HEK293T (cell line): Measurements from ENCODE around the gene MOGAT3.
"Not testable (repeated sequence)": the region's sequence is repeated elsewhere in the genome, so short reads cannot be mapped to it uniquely, and the experiment has no call there.

Experiments used
- CTCF ChIA-PET: fragments of 350-600 bp; formaldehyde crosslinking; extraction: SDS; loops from one replicate; lab custom pipeline; 2021; ENCODE audit warnings: antibody characterized with exemption, inconsistent platforms; lab: Yijun Ruan, JAX
- POLR2A ChIA-PET: fragments of 350-600 bp; formaldehyde crosslinking; extraction: SDS; loops from one replicate; lab custom pipeline; 2020; ENCODE audit warnings: antibody characterized with exemption, inconsistent platforms; lab: Yijun Ruan, JAX
- DNase-seq: peaks from one replicate; pipeline ENCODE4 v3.0.0; 2012; ENCODE audit warnings: mixed read lengths; ENCODE audit errors: extremely low spot score
- ARNT ChIP-seq: fragments of 450-650 bp; IDR thresholded peaks from 2 replicates; pipeline ENCODE4 v1.6.1; 2017; ENCODE audit warnings: mild to moderate bottlenecking
- BHLHE40 ChIP-seq: fragments of 450-650 bp; IDR thresholded peaks from 2 replicates; pipeline ENCODE4 v1.6.1; 2016; ENCODE audit warnings: mild to moderate bottlenecking, moderate library complexity, borderline replicate concordance
- CTBP1 ChIP-seq: fragments of 450-650 bp; IDR thresholded peaks from 2 replicates; pipeline ENCODE4 v1.6.1; 2016; ENCODE audit warnings: borderline replicate concordance
- ELF4 ChIP-seq: fragments of 450-650 bp; IDR thresholded peaks from 2 replicates; pipeline ENCODE4 v1.6.1; 2017; ENCODE audit warnings: antibody characterized with exemption
- FOXA1 ChIP-seq: fragments of 450-650 bp; IDR thresholded peaks from 2 replicates; pipeline ENCODE4 v1.6.1; 2016; ENCODE audit warnings: mild to moderate bottlenecking
- FOXK2 ChIP-seq: fragments of 450-650 bp; IDR thresholded peaks from 2 replicates; pipeline ENCODE4 v1.6.1; 2016; ENCODE audit warnings: mild to moderate bottlenecking
- FOXM1 ChIP-seq: fragments of 450-650 bp; IDR thresholded peaks from 2 replicates; pipeline ENCODE4 v1.6.1; 2017; ENCODE audit warnings: mild to moderate bottlenecking, borderline replicate concordance
- HDGF ChIP-seq: fragments of 450-650 bp; IDR thresholded peaks from 2 replicates; pipeline ENCODE4 v1.6.1; 2017; ENCODE audit warnings: antibody characterized with exemption, borderline replicate concordance
- L3MBTL2 ChIP-seq: fragments of 450-650 bp; conservative IDR thresholded peaks from 2 replicates; pipeline ENCODE4 v1.6.1; 2016; ENCODE audit warnings: mild to moderate bottlenecking
- LEF1 ChIP-seq: fragments of 450-650 bp; IDR thresholded peaks from 2 replicates; pipeline ENCODE4 v1.6.1; 2017; ENCODE audit warnings: mild to moderate bottlenecking, borderline replicate concordance
- NFRKB ChIP-seq: fragments of 450-650 bp; IDR thresholded peaks from 2 replicates; pipeline ENCODE4 v1.6.1; 2016; ENCODE audit warnings: mild to moderate bottlenecking, moderate library complexity
- SP1 ChIP-seq: fragments of 450-650 bp; IDR thresholded peaks from 2 replicates; pipeline ENCODE4 v1.6.1; 2017
- SUZ12 ChIP-seq: fragments of 450-650 bp; IDR thresholded peaks from 2 replicates; pipeline ENCODE4 v1.6.1; 2016; ENCODE audit warnings: mild to moderate bottlenecking
- TARDBP ChIP-seq: fragments of 450-650 bp; IDR thresholded peaks from 2 replicates; pipeline ENCODE4 v1.6.1; 2016
- ZNF384 ChIP-seq: fragments of 450-650 bp; IDR thresholded peaks from 2 replicates; pipeline ENCODE4 v1.6.1; 2016
- TF ChIP-seq, protein P1 (sequence below): fragments of 450-650 bp; IDR thresholded peaks from 2 replicates; pipeline ENCODE4 v1.6.1; 2016

The MOGAT3 gene

DNA sequence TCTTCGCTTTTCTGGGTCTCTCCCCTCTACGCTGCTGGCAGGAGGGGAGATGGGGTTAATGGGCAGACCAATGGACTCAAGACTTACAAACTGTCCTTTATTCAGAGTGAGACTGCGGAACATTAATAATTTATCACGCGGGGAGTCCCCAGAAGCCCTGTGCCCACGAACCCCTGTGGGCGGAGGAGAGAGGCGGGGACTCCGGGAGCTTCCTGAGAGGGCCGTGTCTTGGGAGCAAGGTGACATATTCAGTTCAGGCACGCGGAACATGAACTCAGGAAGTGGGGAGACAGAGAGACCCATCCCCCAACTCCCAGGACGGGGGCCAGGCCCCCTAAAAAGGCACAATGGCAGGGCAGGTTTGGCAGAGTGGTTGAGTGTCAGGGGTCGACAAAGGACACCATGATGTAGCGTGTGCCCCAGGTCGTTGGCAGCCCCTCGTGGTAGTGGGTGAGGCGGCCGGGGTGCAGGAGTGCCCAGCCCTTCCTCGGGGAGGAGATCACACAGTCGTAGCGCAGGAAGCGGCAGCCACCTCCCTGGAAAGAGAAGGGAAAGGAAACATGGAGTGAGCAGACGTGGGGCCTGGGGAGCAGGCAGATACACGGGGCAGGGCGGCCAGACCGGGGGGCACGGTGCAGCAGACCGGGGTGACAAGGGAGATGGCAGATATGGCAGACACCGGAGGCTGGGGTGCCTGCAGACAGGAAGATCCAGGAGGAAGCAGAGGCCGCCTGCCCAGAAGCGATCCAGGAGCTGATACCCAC lies 5.2 kb upstream of the MOGAT3 start:
- ChIA-PET POLR2A (interaction anchor here (1.8 kb wide), 1 partner anchor 12 kb away, joined by 4 read pairs; the partner anchor contains the start of genes PLOD3 and ZNHIT1), CTCF (no interaction called here)
- DNase-seq, result no peak

DNA sequence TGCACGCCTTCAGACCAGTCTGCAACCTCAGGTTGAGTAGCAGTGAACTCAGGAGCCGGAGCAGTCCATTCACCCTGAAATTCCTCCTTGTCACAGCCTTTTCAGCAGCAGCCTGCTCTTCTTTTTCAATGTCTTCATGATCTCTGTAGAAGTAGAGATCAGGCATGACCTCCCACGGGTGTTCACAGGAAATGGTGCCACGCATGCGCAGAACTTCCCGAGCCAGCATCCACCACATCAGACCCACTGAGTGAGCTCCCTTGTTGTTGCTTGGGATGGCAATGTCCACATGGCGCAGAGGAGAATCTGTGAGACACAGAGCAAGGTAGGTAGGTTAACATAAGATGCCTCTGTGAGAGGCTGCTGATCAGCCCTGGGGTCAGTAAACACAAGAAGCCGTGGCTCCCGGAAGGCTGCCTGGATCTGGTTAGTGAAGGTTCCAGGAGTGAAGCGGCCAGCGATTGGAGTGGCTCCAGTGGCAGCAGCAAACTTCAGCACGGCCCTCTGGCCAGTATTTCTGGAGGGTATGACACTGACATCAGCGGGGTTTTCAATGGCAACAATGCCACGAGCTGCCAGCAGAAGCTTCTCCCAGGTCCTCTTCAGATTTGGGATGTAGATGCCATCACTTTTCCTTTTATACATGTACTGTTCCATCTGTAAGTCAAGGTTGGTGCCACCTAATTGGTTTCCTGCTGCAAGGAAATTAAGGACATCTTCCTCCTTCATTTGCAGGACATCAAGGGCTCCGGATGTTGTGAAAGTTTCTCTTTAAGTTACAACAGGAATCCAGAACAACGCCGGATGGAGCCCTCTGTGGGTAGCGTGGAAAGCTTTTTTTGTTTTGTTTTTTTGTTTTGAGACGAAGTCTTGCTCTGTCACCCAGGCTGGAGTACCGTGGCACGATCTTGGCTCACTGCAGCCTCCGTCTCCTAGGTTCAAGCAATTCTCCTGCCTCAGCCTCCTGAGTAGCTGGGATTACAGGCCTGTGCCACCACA lies 3.2 kb upstream of the MOGAT3 start:
- CTCF ChIA-PET, result interaction anchor here (1.3 kb wide), 1 partner anchor 60 kb away, joined by 6 read pairs; no protein-coding TSS in a partner anchor
- not testable (repeated sequence) for DNase-seq
- POLR2A ChIA-PET, result interaction anchor here (1.8 kb wide), 1 partner anchor 14 kb away, joined by 4 read pairs; the partner anchor contains the start of genes PLOD3 and ZNHIT1

More for the DNA sequence above, 5.2 kb upstream of the MOGAT3 start:
- no peak for TF ChIP-seq TARDBP
- no peak for TF ChIP-seq BHLHE40
- no peak for TF ChIP-seq NFRKB
- no peak for TF ChIP-seq ARNT
- no peak for TF ChIP-seq FOXA1
- no peak for TF ChIP-seq SUZ12
- TF ChIP-seq FOXM1, result no peak
- no peak for TF ChIP-seq ELF4
- no peak for TF ChIP-seq CTBP1
- no peak for TF ChIP-seq HDGF

DNA sequence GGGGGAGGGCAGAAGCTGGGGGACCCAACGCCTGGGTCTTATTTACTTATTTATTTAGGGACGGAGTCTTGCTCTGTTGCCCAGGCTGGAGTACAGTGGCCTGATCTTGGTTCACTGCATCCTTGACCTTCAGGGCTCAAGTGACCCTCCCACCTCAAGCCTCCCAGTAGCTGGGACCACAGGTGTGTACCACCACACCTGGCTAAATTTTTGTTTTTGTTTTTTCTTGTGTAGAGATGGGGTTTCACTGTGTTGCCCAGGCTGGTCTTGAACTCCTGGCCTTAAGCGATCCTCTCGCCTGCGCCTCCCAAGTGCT lies 1.7 kb upstream of the MOGAT3 start:
- POLR2A ChIA-PET, result no interaction called here
- no peak for DNase-seq
- CTCF ChIA-PET, result interaction anchor here (0.5 to 1.2 kb wide), 2 partner anchors 10 to 1086 kb away, joined by 3 to 6 read pairs; no protein-coding TSS in a partner anchor
- TF ChIP-seq L3MBTL2 (no peak), ARNT (no peak), FOXK2 (no peak), SUZ12 (no peak), BHLHE40 (no peak), ELF4 (no peak), NFRKB (no peak), SP1 (no peak), FOXM1 (no peak), LEF1 (no peak), HDGF (no peak)

DNA sequence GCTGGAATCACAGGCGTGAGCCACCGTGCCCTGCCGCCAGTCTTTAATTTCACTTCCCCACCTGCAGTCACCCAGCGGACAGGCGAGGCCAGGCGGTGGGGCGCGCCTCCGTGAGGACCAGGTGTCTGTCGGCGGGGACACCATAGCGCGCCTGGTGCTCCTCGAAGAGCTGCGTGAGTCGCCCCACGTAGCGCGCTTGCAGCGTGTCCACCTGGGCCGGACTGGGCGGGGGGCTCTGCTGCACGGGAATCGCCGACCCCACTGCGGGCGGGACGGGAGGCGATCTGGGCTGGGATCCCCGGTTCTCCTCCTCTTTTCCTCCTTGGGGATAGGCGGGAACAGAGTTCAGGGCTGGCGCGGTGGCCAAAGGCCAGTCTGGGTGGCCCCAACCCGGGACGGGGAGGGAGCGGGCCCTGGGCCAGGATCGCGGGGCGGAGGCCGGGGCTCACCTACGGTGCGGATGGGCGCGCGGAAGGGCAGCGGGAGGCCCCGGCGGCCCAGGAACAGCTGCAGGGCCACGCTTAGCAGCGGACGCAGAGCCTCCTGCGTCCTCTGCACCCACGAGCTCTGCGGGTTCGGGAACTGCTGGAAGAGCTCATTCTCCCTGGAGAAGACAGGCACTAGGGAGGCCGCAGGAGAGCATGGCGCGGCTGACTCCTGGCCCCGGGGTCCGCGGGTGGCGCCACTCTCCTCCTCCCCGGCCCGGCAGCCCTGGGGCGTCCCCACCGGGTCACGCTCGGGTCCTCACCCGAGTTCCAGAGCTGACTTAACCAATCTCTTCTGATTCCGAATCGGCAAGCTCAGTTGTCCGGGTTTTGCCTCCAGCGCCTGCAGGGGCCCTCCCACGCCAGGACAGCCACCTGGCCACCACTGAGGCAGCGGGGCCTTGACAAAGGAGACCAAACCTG lies 1.1 kb upstream of the MOGAT3 start:
- no peak for DNase-seq
- no peak for TF ChIP-seq ARNT
- no peak for TF ChIP-seq BHLHE40
- TF ChIP-seq ZNF384, result no peak
- TF ChIP-seq, protein P1, sequence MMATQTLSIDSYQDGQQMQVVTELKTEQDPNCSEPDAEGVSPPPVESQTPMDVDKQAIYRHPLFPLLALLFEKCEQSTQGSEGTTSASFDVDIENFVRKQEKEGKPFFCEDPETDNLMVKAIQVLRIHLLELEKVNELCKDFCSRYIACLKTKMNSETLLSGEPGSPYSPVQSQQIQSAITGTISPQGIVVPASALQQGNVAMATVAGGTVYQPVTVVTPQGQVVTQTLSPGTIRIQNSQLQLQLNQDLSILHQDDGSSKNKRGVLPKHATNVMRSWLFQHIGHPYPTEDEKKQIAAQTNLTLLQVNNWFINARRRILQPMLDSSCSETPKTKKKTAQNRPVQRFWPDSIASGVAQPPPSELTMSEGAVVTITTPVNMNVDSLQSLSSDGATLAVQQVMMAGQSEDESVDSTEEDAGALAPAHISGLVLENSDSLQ, result no peak
- TF ChIP-seq TARDBP, result no peak
- TF ChIP-seq SP1, result no peak
- no peak for TF ChIP-seq FOXA1
- TF ChIP-seq LEF1, result no peak
- TF ChIP-seq ELF4, result no peak
- TF ChIP-seq SUZ12, result no peak
- TF ChIP-seq HDGF, result no peak
- no peak for TF ChIP-seq NFRKB
- TF ChIP-seq L3MBTL2, result no peak
- ChIA-PET CTCF (interaction anchor here (0.5 to 2.0 kb wide), 3 partner anchors 10 to 1086 kb away, joined by 3 to 6 read pairs (median 5); no protein-coding TSS in a partner anchor), POLR2A (no interaction called here)

DNA sequence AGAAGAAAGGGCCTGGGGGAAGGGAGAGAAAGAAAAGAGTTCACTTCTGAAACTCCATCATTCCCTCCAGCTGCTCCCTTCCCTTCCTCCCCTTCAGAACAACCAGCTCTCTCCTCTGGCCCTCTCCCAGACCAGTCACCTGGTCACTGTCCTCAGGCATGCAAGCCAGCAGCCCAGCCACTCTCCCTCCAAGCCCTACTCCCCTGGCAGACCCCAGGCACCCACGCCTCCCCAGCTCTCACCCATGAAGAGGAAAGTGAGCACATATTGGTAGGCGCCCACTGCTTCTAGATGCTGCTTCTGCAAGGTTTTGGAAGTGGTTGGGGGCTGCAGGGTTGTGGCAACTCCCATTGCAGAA lies 353 bp downstream of the MOGAT3 start:
- POLR2A ChIA-PET, result interaction anchor here (0.6 to 0.9 kb wide), 2 partner anchors 17 to 18 kb away, joined by 3 read pairs; partner anchors contain the start of genes PLOD3 and ZNHIT1
- CTCF ChIA-PET, result interaction anchor here (0.6 to 2.0 kb wide), 4 partner anchors 18 to 82 kb away, joined by 3 to 5 read pairs (median 3); partner anchors contain the start of gene ZNHIT1
- TF ChIP-seq CTBP1 (no peak), SP1 (no peak), ZNF384 (no peak), FOXA1 (no peak), HDGF (no peak), L3MBTL2 (no peak), FOXK2 (no peak), ARNT (no peak), LEF1 (no peak), TARDBP (no peak), NFRKB (no peak), BHLHE40 (no peak), ELF4 (no peak)
- TF ChIP-seq, protein P1, result no peak
- DNase-seq, result no peak

DNA sequence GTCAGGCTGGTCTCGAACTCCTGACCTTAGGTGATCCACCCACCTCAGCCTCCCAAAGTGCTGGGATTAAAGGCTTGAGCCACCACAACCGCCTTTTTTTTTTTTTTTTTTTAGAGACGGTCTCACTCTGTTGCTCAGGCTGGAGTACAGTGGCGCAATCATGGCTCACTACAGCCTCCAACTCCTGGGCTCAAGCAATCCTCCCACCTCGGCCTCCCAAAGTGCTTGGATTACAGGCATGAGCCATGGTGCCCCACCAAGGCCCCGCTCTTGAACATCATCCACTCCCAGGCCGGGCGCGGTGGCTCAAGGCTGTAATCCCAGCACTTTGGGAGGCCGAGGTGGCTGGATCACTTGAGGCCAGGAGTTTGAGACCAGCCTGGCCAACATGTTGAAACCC lies 1.3 kb downstream of the MOGAT3 start:
- DNase-seq, POLR2A ChIA-PET: not testable (repeated sequence)
- CTCF ChIA-PET, result interaction anchor here (1.1 to 1.3 kb wide), 2 partner anchors 19 to 62 kb away, joined by 3 read pairs; partner anchors contain the start of gene ZNHIT1
